Spinal cord (tissue), 10 donors: ENCODE results near the gene AKAP12. TPM values are rescaled to one million over a fixed set of nuclear protein-coding genes. Genes with fewer than 3 reads are reported as not detected.

Source experiments
- DNase-seq, 6 donors: peaks; one replicate each; pipeline versions ENCODE4 v3.0.0 to v3.0.0-alpha.2; 2013 to 2015; ENCODE audit warnings: low spot score in 6 of 6, low read depth in 4 of 6
- H3K27ac ChIP-seq: one replicate; pipeline ENCODE4 v1.5.1; 2013; ENCODE audit warnings: low read depth, low read length, control low read depth
- H3K27me3 ChIP-seq: one replicate; pipeline ENCODE4 v1.6.1; 2013; ENCODE audit warnings: low read length; ENCODE audit not compliant: control insufficient read depth, insufficient read depth
- H3K36me3 ChIP-seq: one replicate; pipeline ENCODE4 v1.6.1; 2013; ENCODE audit warnings: low read length; ENCODE audit not compliant: control insufficient read depth, insufficient read depth
- H3K4me1 ChIP-seq: one replicate; pipeline ENCODE4 v1.6.1; 2013; ENCODE audit warnings: low read length; ENCODE audit not compliant: control insufficient read depth, insufficient read depth
- H3K4me3 ChIP-seq: one replicate; pipeline ENCODE4 v1.5.1; 2013; ENCODE audit warnings: low read depth, low read length, control low read depth
- H3K9me3 ChIP-seq: one replicate; pipeline ENCODE4 v1.6.1; 2013; ENCODE audit warnings: low read length; ENCODE audit not compliant: control insufficient read depth, insufficient read depth
- WGBS: methylation state at CpG from one replicate; pipeline ENCODE4 v1.1.5; 2013; ENCODE audit warnings: missing lambda C conversion rate; ENCODE audit not compliant: insufficient coverage; 5-methylcytosine and 5-hydroxymethylcytosine counted together
- polyA plus RNA-seq, 2 donors: library from polyadenylated mRNA; unstranded; fragments of 120-200 nt; gene quantifications; one replicate each; pipeline ENCODE4 v1.2.1, GENCODE V29; 2013; ENCODE audit not compliant: insufficient read length in 2 of 2
- total RNA-seq, 2 donors: library from RNA; depleted of rRNA in 1 of 2; stranded (reverse); fragments of 120-200 nt in 1 of 2; fragments of >200 nt in 1 of 2; gene quantifications; one replicate each; pipeline versions ENCODE4 v1.2.3 to v1.2.4, GENCODE V29; 2013 to 2014
- donor health status: healthy.

The AKAP12 gene
- total and polyA plus RNA-seq, 4 donors: 94.8 to 292 (median 158) TPM

GRCh38 chr6:151357758-151358436 is 118.1 kb downstream of the AKAP12 start:
- Histone ChIP-seq H3K27ac (no peak overlapping the region), H3K36me3 (peaks cover 14% of the 10 kb centered on the region), H3K4me1 (no peaks in the 10 kb centered on the region), H3K9me3 (no peaks in the 10 kb centered on the region), H3K27me3 (no peaks in the 10 kb centered on the region), H3K4me3 (no peak overlapping the region)
- WGBS: 91% methylated on average over 4 of the region's 6 CpGs
- no peak for DNase-seq

- Histone ChIP-seq H3K4me3 (no peak overlapping the region), H3K36me3 (peaks cover 15% of the 10 kb centered on the region), H3K27me3 (no peaks in the 10 kb centered on the region), H3K9me3 (no peaks in the 10 kb centered on the region), H3K4me1 (no peaks in the 10 kb centered on the region), H3K27ac (no peak overlapping the region)
- DNase-seq: no peak
- no CpG with 5 or more reads among the region's 3 CpGs for WGBS
Observed at GRCh38 chr6:151358475-151358874, 118.7 kb downstream of the AKAP12 start.

- Histone ChIP-seq H3K9me3 (no peaks in the 10 kb centered on the region), H3K27me3 (no peaks in the 10 kb centered on the region), H3K4me3 (no peak overlapping the region), H3K27ac (no peak overlapping the region), H3K36me3 (peaks cover 12% of the 10 kb centered on the region), H3K4me1 (no peaks in the 10 kb centered on the region)
- DNase-seq: no peak
- 98% methylated on average over 5 of the region's 5 CpGs for WGBS
Observed at GRCh38 chr6:151359486-151359885, 119.7 kb downstream of the AKAP12 start.

GRCh38 chr6:151365233-151365632 is 125.5 kb downstream of the AKAP12 start:
- Histone ChIP-seq H3K9me3 (no peaks in the 10 kb centered on the region), H3K36me3 (peaks cover 25% of the 10 kb centered on the region), H3K27me3 (no peaks in the 10 kb centered on the region), H3K27ac (no peak overlapping the region), H3K4me3 (no peak overlapping the region), H3K4me1 (peaks cover 8% of the 10 kb centered on the region)
- no peak for DNase-seq
- 83% methylated on average over 5 of the region's 6 CpGs for WGBS

DNA sequence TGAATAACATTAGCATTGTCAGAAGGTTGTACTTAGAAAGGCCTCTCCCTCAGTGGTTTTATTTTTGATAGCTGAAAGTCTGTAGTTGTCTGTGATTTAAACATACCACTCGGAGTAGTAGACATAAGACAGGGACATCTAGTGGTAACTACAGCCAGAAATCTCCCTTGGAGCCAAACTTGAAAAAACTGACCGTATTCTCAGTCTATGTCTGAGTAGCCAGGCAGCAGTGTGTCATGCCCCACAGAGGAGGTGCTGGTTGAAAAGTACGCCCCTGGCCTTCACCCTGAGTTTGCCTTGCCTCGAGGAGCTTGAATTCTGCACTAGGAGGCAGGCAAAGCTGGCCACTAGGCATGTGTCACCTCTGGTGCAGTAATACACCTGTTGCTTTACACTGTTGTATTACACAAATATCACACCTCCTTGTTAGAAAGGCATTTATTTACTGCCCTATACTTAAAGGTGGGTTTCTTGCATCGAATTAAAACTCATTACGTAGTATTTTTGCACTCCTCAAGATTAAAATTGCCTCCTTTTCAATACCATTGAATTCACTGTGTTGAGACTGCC is 130.8 kb downstream of the AKAP12 start:
- WGBS: 55% methylated on average over 4 of the region's 6 CpGs
- H3K4me1 ChIP-seq: peaks cover 10% of the 10 kb centered on the region
- no peaks in the 10 kb centered on the region for H3K9me3 ChIP-seq
- H3K27ac ChIP-seq: no peak overlapping the region
- peaks cover 26% of the 10 kb centered on the region for H3K36me3 ChIP-seq
- H3K4me3 ChIP-seq: no peak overlapping the region
- no peaks in the 10 kb centered on the region for H3K27me3 ChIP-seq
- DNase-seq: peak in 3 of 6 donors; percentile 17 to 64 (median 54)

GRCh38 chr6:151372164-151372563 is 132.4 kb downstream of the AKAP12 start:
- peaks cover 15% of the 10 kb centered on the region for H3K36me3 ChIP-seq
- H3K27ac ChIP-seq: no peak overlapping the region
- no peak overlapping the region for H3K4me3 ChIP-seq
- no peaks in the 10 kb centered on the region for H3K9me3 ChIP-seq
- WGBS: 92% methylated on average over 5 of the region's 5 CpGs
- no peak for DNase-seq
- no peaks in the 10 kb centered on the region for H3K27me3 ChIP-seq
- peaks cover 4% of the 10 kb centered on the region for H3K4me1 ChIP-seq

DNA sequence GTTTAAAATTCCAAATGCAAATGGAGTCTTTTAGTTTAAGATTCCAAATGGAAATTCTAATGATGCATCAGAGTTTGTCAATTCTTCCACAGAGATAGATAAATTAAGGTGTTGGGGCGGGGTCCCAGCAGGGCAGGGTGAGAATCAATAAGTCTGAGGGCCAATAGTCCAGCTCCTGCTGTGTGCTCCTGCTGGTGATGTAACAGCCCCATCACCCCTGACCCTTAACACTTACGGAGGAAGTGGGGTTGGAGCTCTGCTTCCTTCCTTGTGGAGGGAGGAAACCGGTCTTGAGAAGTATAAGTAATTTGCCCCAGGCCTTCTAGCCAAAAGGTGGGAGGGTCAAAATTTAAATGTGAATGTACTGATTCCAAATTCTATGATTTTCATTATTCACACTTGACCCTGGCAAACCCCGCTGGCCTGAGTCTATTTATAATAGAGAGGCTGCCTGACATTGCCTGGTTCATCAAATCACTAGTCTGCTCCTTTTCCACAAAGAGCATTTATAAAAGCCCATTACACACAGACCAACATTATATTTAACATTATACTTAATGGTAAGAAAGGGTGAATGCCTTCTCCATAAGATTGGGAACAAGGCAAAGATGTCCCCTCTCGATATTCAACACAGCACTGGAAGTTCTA is 134.4 kb downstream of the AKAP12 start:
- H3K27ac ChIP-seq: no peak overlapping the region
- H3K9me3 ChIP-seq: no peaks in the 10 kb centered on the region
- no CpG with 5 or more reads among the region's 5 CpGs for WGBS
- peaks cover 4% of the 10 kb centered on the region for H3K4me1 ChIP-seq
- no peaks in the 10 kb centered on the region for H3K27me3 ChIP-seq
- DNase-seq: no peak
- H3K36me3 ChIP-seq: peaks cover 9% of the 10 kb centered on the region
- no peak overlapping the region for H3K4me3 ChIP-seq

DNA sequence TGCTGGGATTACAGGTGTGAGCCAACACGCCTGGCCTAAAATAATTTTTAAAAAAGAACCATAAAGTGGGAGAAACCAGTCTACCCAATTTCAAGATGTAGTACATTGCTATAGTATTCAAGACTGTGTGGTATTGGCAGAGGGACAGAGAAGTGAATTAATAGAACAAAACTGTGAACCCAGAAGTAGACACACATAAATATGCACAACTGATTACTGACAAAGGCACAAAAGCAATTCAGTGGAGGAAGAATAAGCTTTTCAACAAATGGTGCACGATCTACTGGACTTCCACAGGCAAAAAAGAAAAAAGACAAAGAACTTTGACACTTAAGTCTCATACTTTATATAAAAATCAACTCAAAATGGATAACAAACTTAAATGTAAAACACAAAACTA is 136.1 kb downstream of the AKAP12 start:
- Histone ChIP-seq H3K36me3 (peaks cover 8% of the 10 kb centered on the region), H3K9me3 (no peaks in the 10 kb centered on the region), H3K27ac (no peak overlapping the region), H3K4me1 (peaks cover 9% of the 10 kb centered on the region), H3K4me3 (no peak overlapping the region), H3K27me3 (no peaks in the 10 kb centered on the region)
- WGBS: no CpG with 5 or more reads among the region's 2 CpGs
- DNase-seq: no peak

DNA sequence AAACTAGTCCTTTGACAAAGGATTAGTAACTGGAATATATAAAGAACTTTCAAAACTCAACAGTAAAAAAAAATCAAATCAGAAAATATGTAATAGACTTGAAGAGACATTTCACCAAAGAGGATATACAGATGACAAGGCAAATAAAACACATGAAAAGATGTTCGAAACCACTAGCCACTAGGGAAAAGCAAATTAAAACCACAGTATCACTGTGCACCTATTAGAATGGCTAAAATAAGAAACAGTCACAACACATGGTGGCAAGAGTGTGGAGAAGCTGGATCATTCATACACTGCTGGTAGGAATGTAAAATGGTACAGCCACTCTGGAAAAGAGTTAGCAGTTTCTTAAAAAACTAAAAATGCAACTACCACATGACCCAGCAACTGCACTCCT is 136.7 kb downstream of the AKAP12 start:
- H3K4me3 ChIP-seq: no peak overlapping the region
- no peaks in the 10 kb centered on the region for H3K9me3 ChIP-seq
- no CpG with 5 or more reads among the region's 1 CpG for WGBS
- DNase-seq: no peak
- H3K4me1 ChIP-seq: peaks cover 9% of the 10 kb centered on the region
- H3K27me3 ChIP-seq: no peaks in the 10 kb centered on the region
- peaks cover 6% of the 10 kb centered on the region for H3K36me3 ChIP-seq
- no peak overlapping the region for H3K27ac ChIP-seq

- H3K4me1 ChIP-seq: peaks cover 9% of the 10 kb centered on the region
- no peaks in the 10 kb centered on the region for H3K9me3 ChIP-seq
- peaks cover 5% of the 10 kb centered on the region for H3K36me3 ChIP-seq
- no peak for DNase-seq
- H3K4me3 ChIP-seq: no peak overlapping the region
- H3K27ac ChIP-seq: no peak overlapping the region
- H3K27me3 ChIP-seq: no peaks in the 10 kb centered on the region
- no CpG with 5 or more reads among the region's 3 CpGs for WGBS
Observed at GRCh38 chr6:151377095-151377494, 137.3 kb downstream of the AKAP12 start.
